HepG2 (cell line): Measurements from ENCODE around the gene RELL2. TPM values are rescaled to one million over a fixed set of nuclear protein-coding genes. Genes with fewer than 3 reads are reported as not detected.
A peak's percentile ranks its signal among the peaks of the same experiment; 100 is the strongest.

Experiments
- ATF7-NPFF ChIP-seq: sonication (generic); formaldehyde crosslinking; IDR thresholded peaks from 2 replicates; pipeline ENCODE4 v1.8.1; 2023; ENCODE audit warnings: mild to moderate bottlenecking, low read depth, missing genetic modification reagents, moderate library complexity
- ETV6 ChIP-seq: sonication (generic); formaldehyde crosslinking; conservative IDR thresholded peaks from 2 replicates; pipeline ENCODE4 v1.4.0; 2020; ENCODE audit warnings: missing genetic modification reagents
- GABPB1 ChIP-seq: IDR thresholded peaks from 2 replicates; pipeline ENCODE4 v1.6.1; 2016; ENCODE audit warnings: mild to moderate bottlenecking, missing genetic modification reagents, moderate library complexity, missing compliant biosample characterization
- HNRNPL ChIP-seq: fragments of 200-400 bp; formaldehyde crosslinking; IDR thresholded peaks from 2 replicates; pipeline ENCODE4 v1.6.1; 2017; ENCODE audit warnings: mild to moderate bottlenecking, low read depth, low read length
- KDM4B ChIP-seq: sonication (generic); formaldehyde crosslinking; IDR thresholded peaks from 2 replicates; pipeline ENCODE4 v1.4.0; 2020; ENCODE audit warnings: missing genetic modification reagents
- KDM5A ChIP-seq: fragments of 200-600 bp; sonication (generic); IDR thresholded peaks from 2 replicates; pipeline ENCODE4 v1.7.0; 2018; ENCODE audit warnings: antibody characterized with exemption, mild to moderate bottlenecking, low read length, borderline replicate concordance
- KLF15 ChIP-seq: sonication (generic); formaldehyde crosslinking; IDR thresholded peaks from 2 replicates; pipeline ENCODE4 v1.8.1; 2023; ENCODE audit warnings: borderline replicate concordance, mild to moderate bottlenecking, inconsistent platforms, missing genetic modification reagents, mixed read lengths
- KMT2B ChIP-seq: IDR thresholded peaks from 2 replicates; pipeline ENCODE4 v1.6.1; 2016; ENCODE audit warnings: missing genetic modification reagents, missing compliant biosample characterization
- MED8 ChIP-seq: sonication (generic); formaldehyde crosslinking; IDR thresholded peaks from 2 replicates; pipeline ENCODE4 v1.8.1; 2023; ENCODE audit warnings: mild to moderate bottlenecking, missing genetic modification reagents; ENCODE audit not compliant: insufficient replicate concordance
- MTF2 ChIP-seq: sonication (generic); formaldehyde crosslinking; IDR thresholded peaks from 2 replicates; pipeline ENCODE4 v1.5.0; 2020; ENCODE audit warnings: missing genetic modification reagents, borderline replicate concordance
- RAD21 ChIP-seq: fragments of 450-650 bp; formaldehyde crosslinking; IDR thresholded peaks from 2 replicates; pipeline ENCODE4 v1.5.0; 2020; ENCODE audit warnings: mild to moderate bottlenecking
- TARDBP ChIP-seq: sonication (generic); formaldehyde crosslinking; IDR thresholded peaks from 2 replicates; pipeline ENCODE4 v1.8.0; 2022; ENCODE audit warnings: mild to moderate bottlenecking, missing genetic modification reagents
- THAP8 ChIP-seq: sonication (generic); formaldehyde crosslinking; IDR thresholded peaks from 2 replicates; pipeline ENCODE4 v1.5.1; 2020; ENCODE audit warnings: missing genetic modification reagents, mild to moderate bottlenecking, borderline replicate concordance
- UBTF ChIP-seq: sonication (generic); formaldehyde crosslinking; IDR thresholded peaks from 2 replicates; pipeline ENCODE4 v1.4.0; 2020; ENCODE audit warnings: mild to moderate bottlenecking, missing genetic modification reagents
- ZBTB14 ChIP-seq: sonication (generic); formaldehyde crosslinking; IDR thresholded peaks from 2 replicates; pipeline ENCODE4 v1.4.0; 2020; ENCODE audit warnings: missing genetic modification reagents
- ZBTB7B ChIP-seq: sonication (generic); formaldehyde crosslinking; IDR thresholded peaks from 2 replicates; pipeline ENCODE4 v1.4.0; 2020; ENCODE audit warnings: missing genetic modification reagents
- ZNF160 ChIP-seq: sonication (generic); formaldehyde crosslinking; IDR thresholded peaks from 2 replicates; pipeline ENCODE4 v1.8.0; 2022; ENCODE audit warnings: mild to moderate bottlenecking, inconsistent platforms, missing genetic modification reagents
- ZNF335 ChIP-seq: sonication (generic); formaldehyde crosslinking; IDR thresholded peaks from 2 replicates; pipeline ENCODE4 v1.4.0; 2020; ENCODE audit warnings: missing genetic modification reagents
- ZNF441 ChIP-seq: sonication (generic); formaldehyde crosslinking; IDR thresholded peaks from 2 replicates; pipeline ENCODE4 v1.7.0; 2021; ENCODE audit warnings: missing genetic modification reagents, borderline replicate concordance
- ZNF607 ChIP-seq: sonication (generic); formaldehyde crosslinking; IDR thresholded peaks from 2 replicates; pipeline ENCODE4 v1.5.1; 2020; ENCODE audit warnings: missing genetic modification reagents, mild to moderate bottlenecking, borderline replicate concordance
- ZNF709 ChIP-seq: sonication (generic); formaldehyde crosslinking; IDR thresholded peaks from 2 replicates; pipeline ENCODE4 v1.5.0; 2020; ENCODE audit warnings: mild to moderate bottlenecking, missing genetic modification reagents
- ZNF747 ChIP-seq: sonication (generic); formaldehyde crosslinking; IDR thresholded peaks from 2 replicates; pipeline ENCODE4 v1.8.1; 2023; ENCODE audit warnings: missing genetic modification reagents, mild to moderate bottlenecking, borderline replicate concordance
- ZNF784 ChIP-seq: sonication (generic); formaldehyde crosslinking; IDR thresholded peaks from 2 replicates; pipeline ENCODE4 v1.5.1; 2020; ENCODE audit warnings: missing genetic modification reagents, mild to moderate bottlenecking, borderline replicate concordance
- ZSCAN9 ChIP-seq: IDR thresholded peaks from 2 replicates; pipeline ENCODE4 v1.6.1; 2016; ENCODE audit warnings: borderline replicate concordance
- polyA plus RNA-seq, 8 experiments: library from polyadenylated mRNA; depleted of rRNA in 3 of 8; stranded (reverse) in 7 of 8; unstranded in 1 of 8; fragments of >200 nt; fragmentation: Illumina TruSeq in 4 of 8; extraction: Trizol in 4 of 8; gene quantifications; 2 replicates each; pipeline versions ENCODE4 v1.2.1 to v1.2.3, GENCODE V29; 2011 to 2016; ENCODE audit warnings: low read depth in 4 of 8, missing spikeins in 1 of 8, mixed read lengths in 1 of 8; ENCODE audit not compliant: insufficient read depth in 1 of 8
- total RNA-seq, 5 experiments: library from RNA; depleted of rRNA; stranded (reverse); fragments of >200 nt; fragmentation: Illumina TruSeq; extraction: Trizol; gene quantifications; 2 replicates each; pipeline ENCODE4 v1.2.3, GENCODE V29; 2016; ENCODE audit warnings: low read depth in 1 of 5

Gene RELL2
- total and polyA plus RNA-seq, 2 of the 13 experiments (the other 11 are each of a cell fraction or from before 2014, with no cell fraction given), result 6.4 to 8.3 TPM

DNA sequence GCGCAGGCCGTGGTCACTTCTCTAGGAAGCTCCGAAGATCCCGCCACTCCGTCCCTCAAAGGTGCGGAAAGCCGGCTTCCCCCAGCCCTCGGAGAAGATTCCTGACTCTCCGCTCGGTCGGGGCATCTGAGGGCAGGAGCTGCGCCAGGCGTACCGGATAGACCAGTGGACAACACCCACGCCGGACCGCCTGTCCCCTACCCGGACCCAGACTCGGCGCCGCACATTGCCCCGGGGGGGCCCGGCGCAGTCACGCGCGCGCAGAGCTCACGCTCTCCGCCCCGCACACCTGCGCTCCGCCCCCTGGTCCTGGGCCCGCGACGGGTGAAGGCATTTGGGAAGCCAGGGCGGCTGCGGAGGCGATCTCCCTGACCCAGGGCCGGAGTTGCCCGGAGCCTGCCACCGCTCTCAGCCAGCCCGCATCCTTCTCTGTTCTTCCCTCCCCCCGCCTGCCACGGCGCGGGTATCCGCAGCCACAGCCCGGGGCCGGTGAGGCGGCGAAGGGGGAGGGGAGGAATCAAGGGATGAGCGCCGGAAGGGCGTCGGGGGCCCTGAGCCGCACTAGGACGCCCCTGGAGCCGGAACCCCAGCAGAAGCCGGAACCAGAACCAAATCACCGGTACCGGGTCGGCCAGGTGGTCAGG is 448 bp downstream of the RELL2 start (continued):
- no peak for TF ChIP-seq ZBTB7B (CRISPR knock-in tag)
- TF ChIP-seq ZNF784, result 0 out of 2 replicates have a peak, but pooled peaks have one; percentile 48
- TF ChIP-seq RAD21 (CRISPR knock-in tag), result no peak
- peak; percentile 20; the same call in 1 of the 2 replicates for TF ChIP-seq ZNF709 (CRISPR knock-in tag)
- TF ChIP-seq KMT2B, result 0 out of 2 replicates have a peak, but pooled peaks have one; percentile 25
- peak; percentile 57; the same call in 1 of the 2 replicates for TF ChIP-seq THAP8 (CRISPR knock-in tag)
- no peak; the same call in 1 of the 2 replicates for TF ChIP-seq KDM4B
- peak; percentile 71; the same call in 1 of the 2 replicates for TF ChIP-seq TARDBP
- TF ChIP-seq KDM5A, result peak; percentile 42; the same call in 1 of the 2 replicates
- 0 out of 2 replicates have a peak, but pooled peaks have one; percentile 6 for TF ChIP-seq HNRNPL
- TF ChIP-seq UBTF (CRISPR knock-in tag), result peak; percentile 63
- peak; percentile 41; the same call in 1 of the 2 replicates for TF ChIP-seq ZNF747 (CRISPR knock-in tag)
- TF ChIP-seq ZBTB14, result peak; percentile 64
- TF ChIP-seq MTF2 (CRISPR knock-in tag), result no peak
- peak; percentile 76 for TF ChIP-seq GABPB1 (CRISPR knock-in tag)
- TF ChIP-seq ZNF441 (CRISPR knock-in tag), result 0 out of 2 replicates have a peak, but pooled peaks have one; percentile 54
- 0 out of 2 replicates have a peak, but pooled peaks have one; percentile 22 for TF ChIP-seq ZSCAN9 (CRISPR knock-in tag)
- peak; percentile 2 for TF ChIP-seq MED8 (CRISPR knock-in tag)
- TF ChIP-seq ZNF160 (CRISPR knock-in tag), result no peak
- 0 out of 2 replicates have a peak, but pooled peaks have one; percentile 14 for TF ChIP-seq ETV6 (CRISPR knock-in tag)
- no peak for TF ChIP-seq ATF7-NPFF (CRISPR knock-in tag)
- TF ChIP-seq KLF15 (CRISPR knock-in tag), result 0 out of 2 replicates have a peak, but pooled peaks have one; percentile 12
- 0 out of 2 replicates have a peak, but pooled peaks have one; percentile 84 for TF ChIP-seq ZNF607
- TF ChIP-seq ZNF335 (CRISPR knock-in tag), result 0 out of 2 replicates have a peak, but pooled peaks have one; percentile 21
